GM19351 (cell line): ENCODE results near the gene SUN1.
A peak's percentile ranks its signal among the peaks of the same experiment; 100 is the strongest.
"Not testable (repeated sequence)": the region's sequence is repeated elsewhere in the genome, so short reads cannot be mapped to it uniquely, and the experiment has no call there.

Source experiments
- ATAC-seq: cut with Tn5 transposase; IDR thresholded peaks from one replicate; pipeline ENCODE4 v1.9.1; 2021; ENCODE audit warnings: mild to moderate bottlenecking, moderate library complexity; ENCODE audit not compliant: unreplicated experiment

Gene SUN1

GRCh38 chr7:916291-916941, 84.1 kb downstream of the SUN1 start:
- ATAC-seq: no peak

GRCh38 chr7:917255-918117, 85.2 kb downstream of the SUN1 start:
- ATAC-seq: no peak

DNA sequence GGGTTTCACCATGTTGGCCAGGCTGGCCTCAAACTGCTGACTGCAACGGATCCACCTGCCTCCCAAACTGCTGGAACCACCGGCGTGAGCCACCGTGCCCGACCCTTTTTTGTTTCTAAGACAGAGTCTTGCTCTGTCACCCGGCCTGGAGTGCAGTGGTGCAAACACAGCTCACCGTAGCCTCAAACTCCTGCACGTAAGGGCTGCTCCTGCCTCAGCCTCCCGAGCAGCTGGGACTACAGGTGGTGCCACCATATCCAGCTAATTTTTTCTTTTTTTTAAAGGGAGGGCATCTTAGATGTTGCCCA, 85.8 kb downstream of the SUN1 start:
- no peak for ATAC-seq

DNA sequence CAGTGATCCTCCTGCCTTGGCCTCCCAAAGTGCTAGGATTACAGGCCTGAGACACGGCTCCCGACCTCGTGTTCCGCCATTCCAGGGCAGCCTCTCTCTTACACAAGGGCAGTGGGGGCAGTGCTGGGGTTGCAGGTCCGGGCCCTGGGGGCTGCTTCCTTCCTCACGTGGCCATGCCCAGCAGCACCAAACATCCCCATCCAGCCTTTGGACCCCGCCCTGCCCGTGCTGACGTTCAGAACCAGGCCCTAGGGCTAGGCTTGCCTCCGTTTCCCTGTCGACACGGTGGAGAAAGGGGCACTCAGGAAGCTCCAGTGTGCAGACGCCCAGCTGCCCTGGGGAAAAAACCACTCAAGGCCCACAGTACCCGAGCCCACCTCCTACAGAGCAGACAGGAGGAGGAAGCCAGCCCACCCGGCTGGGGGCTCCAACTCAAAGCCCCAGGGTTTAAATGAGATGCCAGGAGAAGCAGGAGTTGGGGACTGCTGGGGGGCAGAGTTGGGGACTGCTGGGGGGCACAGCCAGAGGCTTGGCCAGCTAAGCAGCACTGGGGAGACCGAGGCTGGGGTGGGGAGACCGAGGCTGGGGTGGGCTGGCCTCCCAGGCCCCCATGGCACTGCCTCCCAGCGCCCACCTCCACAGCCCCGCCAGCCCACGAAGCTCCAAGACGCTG, 86.3 kb downstream of the SUN1 start:
- no peak for ATAC-seq

DNA sequence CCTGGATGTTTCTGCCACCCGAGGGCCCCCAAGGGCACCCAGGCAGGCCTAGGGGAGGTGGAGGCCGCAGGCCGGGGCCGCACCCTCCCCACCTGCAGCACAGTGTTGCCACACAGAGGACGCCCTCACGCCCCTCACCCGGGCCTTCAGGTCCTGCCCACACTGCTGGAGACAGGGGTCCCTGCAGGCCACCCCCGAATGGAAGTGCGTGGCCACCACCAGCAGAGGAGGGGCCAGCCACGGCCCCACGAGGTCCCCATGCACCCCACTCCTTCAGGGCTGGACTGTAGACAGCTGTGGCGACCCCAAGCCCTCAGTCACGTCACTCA, 86.8 kb downstream of the SUN1 start:
- ATAC-seq: no peak

GRCh38 chr7:919924-920341, 87.7 kb downstream of the SUN1 start:
- ATAC-seq: no peak

DNA sequence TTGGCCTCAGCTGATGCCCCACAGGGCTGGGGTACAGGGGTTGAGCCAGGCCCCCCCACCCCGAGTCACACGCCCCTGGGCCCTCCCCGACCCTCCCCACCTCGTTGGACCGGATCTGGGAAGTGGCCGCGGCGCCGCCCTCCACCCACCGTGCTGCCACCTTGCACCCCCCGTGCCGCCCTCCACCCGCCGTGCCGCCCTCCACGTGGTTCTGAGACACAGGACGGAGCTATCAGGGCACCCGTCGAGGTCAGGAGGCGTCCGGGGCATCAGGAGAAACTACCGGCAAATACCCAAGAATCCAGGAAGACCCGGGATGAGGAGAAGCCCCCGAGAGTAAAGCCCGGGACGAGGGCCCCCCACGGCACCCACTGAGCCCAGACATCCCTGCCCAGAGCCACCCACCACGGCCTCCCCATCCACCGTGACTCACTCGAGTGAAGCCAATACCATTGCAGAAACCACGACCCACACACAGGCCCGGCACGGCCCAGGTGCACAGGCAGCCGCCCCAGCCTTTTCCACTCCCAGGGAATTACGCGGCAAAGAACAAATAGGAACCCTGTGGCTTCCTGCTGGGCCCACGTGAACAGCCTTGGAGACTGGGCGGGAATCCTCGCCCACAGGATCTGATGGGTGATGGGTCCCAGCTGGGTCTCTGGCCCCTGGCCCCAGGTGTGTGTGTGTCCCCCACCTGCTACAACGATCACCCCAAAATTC, 88.2 kb downstream of the SUN1 start:
- no peak for ATAC-seq

- ATAC-seq: no peak
These were observed 88.8 kb downstream of the SUN1 start for GRCh38 chr7:921071-921461.

- no peak for ATAC-seq
These were observed 89.5 kb downstream of the SUN1 start for GRCh38 chr7:921581-922333.

GRCh38 chr7:922334-923107, 90.2 kb downstream of the SUN1 start:
- no peak for ATAC-seq

DNA sequence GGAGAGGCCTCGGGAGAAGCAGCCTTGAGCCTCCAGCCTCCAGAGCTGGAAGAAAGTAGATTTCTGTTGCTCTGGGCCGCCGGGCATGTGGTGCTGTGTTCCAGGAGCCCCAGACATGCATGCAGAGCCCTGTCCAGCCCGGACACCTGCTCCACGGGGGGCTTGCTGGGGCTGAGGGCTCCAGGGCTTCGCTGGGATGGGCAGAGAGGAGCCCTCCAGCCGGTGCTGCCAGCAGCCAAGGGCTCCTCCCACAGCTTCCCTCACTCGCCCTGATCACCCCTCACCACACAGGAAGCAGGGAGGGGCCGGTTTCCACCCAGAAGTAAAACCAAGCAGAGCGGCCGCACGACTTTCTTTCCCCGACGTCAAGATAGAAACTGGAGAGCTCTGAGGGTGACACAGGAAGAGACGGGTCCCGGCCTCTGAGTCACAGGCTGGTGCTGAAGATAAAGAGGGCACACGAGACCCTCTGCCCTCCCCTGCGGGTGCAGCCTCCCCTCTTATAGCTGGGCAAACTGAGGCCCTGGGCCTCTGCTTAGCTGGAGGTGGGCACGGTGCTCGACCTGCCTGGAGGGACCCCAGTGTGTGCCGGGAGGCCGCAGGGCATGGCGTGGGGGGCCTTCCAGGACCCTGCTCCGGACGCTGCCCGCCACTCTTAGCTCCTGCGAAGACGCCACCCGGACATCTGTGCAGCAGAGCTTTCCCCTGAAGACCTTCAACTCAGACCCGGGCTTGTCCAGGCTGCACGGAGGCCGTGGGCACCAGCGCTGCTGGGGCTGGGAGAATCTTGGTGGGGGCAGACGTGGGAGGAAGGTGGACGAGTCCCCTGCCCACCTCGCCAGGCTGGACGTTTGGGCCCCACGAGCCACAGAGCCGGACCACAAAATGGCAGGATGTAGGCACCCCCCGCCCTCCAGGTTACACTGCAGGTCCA, 91.1 kb downstream of the SUN1 start:
- ATAC-seq: peak; percentile 77

- not testable (repeated sequence) for ATAC-seq
These were observed 91.8 kb downstream of the SUN1 start for GRCh38 chr7:924042-924441.
